ENCODE results near the gene HTT-AS.

HTT-AS gene

DNA sequence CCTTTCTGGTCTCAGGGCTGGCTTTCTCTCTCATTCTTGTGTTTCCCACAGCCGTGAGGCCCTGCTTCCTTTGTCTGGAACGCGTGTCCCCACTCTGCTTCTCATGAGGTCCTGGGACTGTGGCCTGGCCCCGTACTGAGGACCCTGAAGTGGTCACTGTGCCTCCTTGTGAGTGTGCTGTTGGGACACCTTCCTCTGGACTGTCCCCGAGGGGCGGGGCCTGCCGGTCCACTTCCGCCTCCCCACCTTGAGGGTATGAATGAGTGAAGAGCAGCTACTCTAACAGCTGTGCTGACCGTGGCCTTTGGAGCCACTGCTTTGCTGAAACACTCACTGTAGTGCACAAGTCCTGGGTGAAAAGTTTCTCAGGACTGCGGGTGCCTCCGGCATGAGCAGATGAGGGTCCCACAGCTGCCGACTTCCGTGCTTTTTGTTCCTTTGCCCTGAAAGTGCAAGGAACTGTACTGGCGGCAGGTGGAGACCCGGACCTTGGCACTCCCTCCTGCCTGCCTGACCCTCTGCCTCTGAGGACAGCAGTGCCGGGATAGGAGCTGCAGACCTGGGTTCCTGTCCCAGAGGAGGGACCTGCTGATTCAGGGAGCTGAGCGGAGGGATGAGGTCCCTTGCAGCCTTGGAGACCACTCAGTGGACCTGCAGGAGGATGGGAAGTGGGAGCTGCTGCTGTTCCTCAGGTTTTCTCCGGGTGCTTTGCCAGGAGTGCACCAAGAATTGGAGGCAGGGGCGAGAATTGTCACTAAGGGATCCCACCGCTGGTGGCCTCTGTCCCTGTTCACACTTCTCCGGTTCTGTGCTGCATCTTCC is 38.0 kb downstream of the HTT-AS start:
- DNase-seq (ENCODE audit: low read depth), result no peak
- TF ChIP-seq CTCF (IDR thresholded peaks at IDR 0.05; ENCODE audit: insufficient read depth, low read depth, low read length, missing control alignments), result no peak
- no peak overlapping the region for H3K4me3 ChIP-seq (ENCODE audit: low read length)

DNA sequence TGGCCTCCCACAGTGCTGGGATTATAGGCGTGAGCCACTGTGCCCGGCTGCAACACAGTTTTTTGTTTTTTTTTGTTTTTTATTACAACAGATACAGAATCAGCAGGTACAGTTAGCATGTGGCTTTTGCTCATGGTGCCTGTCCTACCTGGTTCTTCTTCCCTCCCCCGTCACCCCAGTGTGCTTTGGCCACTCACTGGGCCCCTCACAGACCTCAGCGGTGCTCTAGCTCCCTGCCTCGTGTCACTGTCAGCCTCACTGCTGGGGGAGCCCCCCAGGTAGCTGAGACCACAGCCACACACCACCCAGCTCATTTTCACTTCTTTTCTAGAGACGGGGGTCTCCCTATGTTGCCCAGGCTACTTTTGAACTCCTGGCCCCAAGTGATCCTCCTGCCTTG is 38.7 kb downstream of the HTT-AS start:
- DNase-seq (ENCODE audit: low read depth), result no peak
- H3K4me3 ChIP-seq (ENCODE audit: low read length), result no peak overlapping the region
- TF ChIP-seq CTCF (IDR thresholded peaks at IDR 0.05; ENCODE audit: insufficient read depth, low read depth, low read length, missing control alignments), result no peak

GRCh38 chr4:3035249-3035648 is 39.1 kb downstream of the HTT-AS start:
- DNase-seq (ENCODE audit: low read depth), result no peak
- no peak for TF ChIP-seq CTCF (IDR thresholded peaks at IDR 0.05; ENCODE audit: insufficient read depth, low read depth, low read length, missing control alignments)
- H3K4me3 ChIP-seq (ENCODE audit: low read length), result no peak overlapping the region

GRCh38 chr4:3034231-3034630 is 40.1 kb downstream of the HTT-AS start:
- DNase-seq (ENCODE audit: low read depth), result no peak
- no peak for TF ChIP-seq CTCF (IDR thresholded peaks at IDR 0.05; ENCODE audit: insufficient read depth, low read depth, low read length, missing control alignments)
- no peak overlapping the region for H3K4me3 ChIP-seq (ENCODE audit: low read length)

DNA sequence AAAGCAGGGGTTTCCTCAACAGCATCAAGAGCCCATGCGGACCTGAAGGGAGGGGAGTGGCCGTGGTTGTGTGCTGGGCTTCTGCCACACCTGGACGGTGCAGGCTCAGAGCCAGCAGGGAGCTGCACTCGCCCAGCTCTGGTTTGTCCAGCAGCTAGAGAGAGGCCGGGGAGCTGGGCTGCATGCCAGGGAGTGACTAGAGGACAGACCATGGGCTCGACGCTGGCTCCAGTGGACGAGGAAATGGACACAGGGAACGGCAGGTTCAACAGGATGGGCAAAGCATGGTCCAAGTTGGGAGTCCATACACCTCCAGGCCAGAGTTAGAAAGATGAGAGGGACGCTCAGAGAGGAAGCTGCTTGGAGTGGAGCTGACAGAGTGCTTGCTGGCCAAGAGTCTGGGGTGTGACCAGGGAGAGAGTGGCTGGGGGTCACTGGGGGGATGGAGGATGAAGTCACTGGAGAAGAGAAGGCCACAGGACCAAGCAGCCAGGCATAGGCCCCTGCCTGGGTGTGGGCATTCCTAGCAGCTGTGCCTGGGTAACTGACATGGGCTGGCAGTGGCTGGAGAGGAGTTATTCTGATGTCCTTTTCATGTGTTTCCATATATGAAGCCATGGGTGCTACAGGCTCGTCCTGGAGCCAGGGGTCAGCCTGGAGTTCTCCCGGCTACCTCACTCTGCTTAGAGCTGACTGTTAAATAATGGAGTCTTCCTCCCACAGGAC is 42.8 kb downstream of the HTT-AS start:
- peak; percentile 32 for DNase-seq (ENCODE audit: low read depth)
- no peak for TF ChIP-seq CTCF (IDR thresholded peaks at IDR 0.05; ENCODE audit: insufficient read depth, low read depth, low read length, missing control alignments)

DNA sequence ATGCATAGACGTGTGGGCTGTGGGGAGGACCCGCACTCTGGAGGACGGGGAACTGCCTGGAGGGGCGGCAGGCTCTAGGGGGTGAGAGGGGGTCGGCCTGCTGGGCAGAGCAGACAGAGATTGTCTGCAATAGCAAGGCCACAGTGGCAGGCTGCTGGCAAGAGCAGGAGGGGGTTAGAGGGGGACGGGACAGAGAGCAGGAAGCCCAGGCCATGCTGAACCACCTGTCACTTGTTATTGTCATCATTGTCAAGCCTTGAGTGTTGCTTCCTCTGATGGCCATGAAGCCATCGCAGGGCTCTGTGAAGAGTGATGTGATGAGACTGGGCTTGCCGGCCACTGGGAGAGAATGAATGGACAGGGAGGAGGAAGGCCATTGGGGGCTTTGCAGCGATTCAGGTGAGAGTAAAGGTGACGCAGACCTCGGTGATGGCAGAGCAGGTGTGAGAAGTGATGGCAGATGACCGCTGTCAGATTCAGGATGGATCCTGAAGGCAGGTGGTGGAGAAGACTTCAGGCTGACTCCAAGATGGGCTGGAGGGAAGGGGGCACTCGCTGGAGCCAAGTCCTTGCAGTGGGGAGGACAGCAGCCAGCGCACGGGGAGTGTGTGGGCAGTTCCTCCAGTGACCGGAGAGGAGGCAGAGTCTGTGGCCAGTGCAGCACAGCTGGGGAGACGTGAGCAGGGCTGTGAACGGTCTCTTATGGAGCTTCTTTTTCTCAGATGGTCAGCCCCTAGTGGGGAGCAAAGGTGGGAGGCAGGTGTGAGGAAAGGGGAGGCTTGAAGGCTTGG is 43.6 kb downstream of the HTT-AS start:
- TF ChIP-seq CTCF (IDR thresholded peaks at IDR 0.05; ENCODE audit: insufficient read depth, low read depth, low read length, missing control alignments), result no peak
- DNase-seq (ENCODE audit: low read depth), result no peak
- no peak overlapping the region for H3K4me3 ChIP-seq (ENCODE audit: low read length)

More for the DNA sequence above, 42.8 kb downstream of the HTT-AS start:
- no peak overlapping the region for H3K4me3 ChIP-seq (ENCODE audit: low read length)

Measured in epithelial cell of esophagus (primary cell).